Memory B cell (primary cell): ENCODE results near the gene PPP2R2C.

Experiments
- ATAC-seq: fragments of 150-1000 bp; cut with Tn5 transposase; 2 replicates; pipeline ENCODE4 v1.10.0; 2021; ENCODE audit warnings: low read depth, mild to moderate bottlenecking, moderate library complexity
- DNase-seq, 2 donors: peaks; one replicate each; pipeline ENCODE4 v3.0.0; 2022; ENCODE audit warnings: low spot score in 2 of 2
- H3K27ac Mint-ChIP-seq: one replicate; pipeline ENCODE4 v1.8.0; 2022; ENCODE audit warnings: mild to moderate bottlenecking, moderate library complexity, mixed read lengths
- H3K27me3 Mint-ChIP-seq: one replicate; pipeline ENCODE4 v1.8.0; 2022; ENCODE audit warnings: mixed read lengths
- H3K36me3 Mint-ChIP-seq: one replicate; pipeline ENCODE4 v1.8.0; 2022; ENCODE audit warnings: mild to moderate bottlenecking, mixed read lengths
- H3K4me1 Mint-ChIP-seq: one replicate; pipeline ENCODE4 v1.8.0; 2022; ENCODE audit warnings: mixed read lengths
- H3K4me3 Mint-ChIP-seq: one replicate; pipeline ENCODE4 v1.8.0; 2022; ENCODE audit warnings: mild to moderate bottlenecking, moderate library complexity, mixed read lengths
- H3K9me3 Mint-ChIP-seq: one replicate; pipeline ENCODE4 v1.8.0; 2022; ENCODE audit warnings: mixed read lengths

Gene PPP2R2C

GRCh38 chr4:6443035-6444023 is 29.1 kb downstream of the PPP2R2C start:
- Mint-ChIP-seq H3K27ac (no peak overlapping the region), H3K4me1 (no peaks in the 10 kb centered on the region), H3K9me3 (peaks cover 1% of the 10 kb centered on the region), H3K36me3 (no peaks in the 10 kb centered on the region), H3K27me3 (peaks cover 7% of the 10 kb centered on the region), H3K4me3 (no peak overlapping the region)
- no peak for DNase-seq
- ATAC-seq: no peak

DNA sequence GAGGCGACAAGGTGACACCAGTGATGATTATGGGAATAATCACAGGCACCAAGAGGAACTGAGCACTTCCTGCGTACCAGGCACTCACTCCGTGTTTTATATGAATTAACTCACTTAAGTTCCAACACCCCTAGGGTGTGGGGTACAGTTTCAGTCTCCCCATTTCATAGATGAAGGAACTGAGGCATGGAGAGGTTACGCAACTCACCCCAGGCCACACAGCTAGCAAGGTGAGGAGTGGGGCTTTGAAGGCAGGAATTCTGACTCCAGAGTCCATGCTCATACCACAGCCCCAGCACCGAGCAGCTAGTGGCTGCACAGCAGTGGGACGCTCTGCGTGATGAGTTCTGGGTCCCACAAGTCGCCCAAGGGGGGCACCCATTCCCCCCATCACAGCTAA is 29.9 kb downstream of the PPP2R2C start:
- Mint-ChIP-seq H3K27ac (no peak overlapping the region), H3K4me1 (no peaks in the 10 kb centered on the region), H3K9me3 (peaks cover 1% of the 10 kb centered on the region), H3K36me3 (no peaks in the 10 kb centered on the region), H3K27me3 (peaks cover 7% of the 10 kb centered on the region), H3K4me3 (no peak overlapping the region)
- DNase-seq (no peak), ATAC-seq (no peak)

GRCh38 chr4:6441758-6442157 is 30.7 kb downstream of the PPP2R2C start:
- peaks cover 7% of the 10 kb centered on the region for H3K27me3 Mint-ChIP-seq
- H3K4me3 Mint-ChIP-seq: no peak overlapping the region
- H3K27ac Mint-ChIP-seq: no peak overlapping the region
- ATAC-seq: no peak
- H3K9me3 Mint-ChIP-seq: peaks cover 1% of the 10 kb centered on the region
- H3K36me3 Mint-ChIP-seq: no peaks in the 10 kb centered on the region
- no peak for DNase-seq
- H3K4me1 Mint-ChIP-seq: no peaks in the 10 kb centered on the region

- no peak for DNase-seq
- peaks cover 1% of the 10 kb centered on the region for H3K9me3 Mint-ChIP-seq
- no peak overlapping the region for H3K27ac Mint-ChIP-seq
- no peaks in the 10 kb centered on the region for H3K4me1 Mint-ChIP-seq
- no peak for ATAC-seq
- no peak overlapping the region for H3K4me3 Mint-ChIP-seq
- H3K36me3 Mint-ChIP-seq: no peaks in the 10 kb centered on the region
- peaks cover 7% of the 10 kb centered on the region for H3K27me3 Mint-ChIP-seq
Measured at GRCh38 chr4:6441202-6441582, 31.2 kb downstream of the PPP2R2C start.

DNA sequence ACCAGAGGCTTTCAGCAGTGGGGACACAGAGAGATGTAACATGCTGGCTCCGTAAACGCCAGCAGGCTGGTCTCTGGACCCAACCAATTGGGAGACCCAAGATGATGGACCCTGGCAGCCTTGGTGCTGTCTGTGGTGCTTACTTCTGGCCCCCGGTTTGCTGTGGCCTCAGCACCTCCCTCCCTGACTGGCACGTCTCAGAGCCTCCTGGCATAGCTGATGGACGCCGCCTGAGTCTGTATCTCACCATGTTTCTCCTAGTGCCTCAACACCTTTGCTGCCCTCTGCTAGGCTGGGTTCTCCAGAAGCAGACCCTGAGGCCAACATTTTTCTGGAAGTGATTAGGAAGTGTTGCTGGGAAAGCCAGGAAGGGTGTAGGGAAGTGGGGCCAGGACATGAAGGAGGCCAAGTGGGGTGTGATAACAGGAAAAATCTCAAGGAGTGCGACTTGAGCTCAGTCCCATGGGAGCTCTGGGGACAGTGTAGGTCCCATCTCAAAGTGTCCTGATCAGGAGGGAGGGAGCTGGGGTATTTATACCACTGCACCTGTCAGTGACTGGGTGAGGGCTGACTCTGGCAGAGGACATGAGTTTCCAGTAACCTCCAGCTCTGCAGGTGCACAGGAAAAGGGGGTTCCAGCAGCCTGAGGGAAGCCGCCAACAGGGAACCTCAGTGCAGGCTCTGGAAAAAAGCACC is 31.8 kb downstream of the PPP2R2C start:
- Mint-ChIP-seq H3K9me3 (peaks cover 1% of the 10 kb centered on the region), H3K4me3 (no peak overlapping the region), H3K36me3 (no peaks in the 10 kb centered on the region), H3K4me1 (no peaks in the 10 kb centered on the region), H3K27me3 (peaks cover 7% of the 10 kb centered on the region), H3K27ac (no peak overlapping the region)
- no peak for ATAC-seq
- no peak for DNase-seq

DNA sequence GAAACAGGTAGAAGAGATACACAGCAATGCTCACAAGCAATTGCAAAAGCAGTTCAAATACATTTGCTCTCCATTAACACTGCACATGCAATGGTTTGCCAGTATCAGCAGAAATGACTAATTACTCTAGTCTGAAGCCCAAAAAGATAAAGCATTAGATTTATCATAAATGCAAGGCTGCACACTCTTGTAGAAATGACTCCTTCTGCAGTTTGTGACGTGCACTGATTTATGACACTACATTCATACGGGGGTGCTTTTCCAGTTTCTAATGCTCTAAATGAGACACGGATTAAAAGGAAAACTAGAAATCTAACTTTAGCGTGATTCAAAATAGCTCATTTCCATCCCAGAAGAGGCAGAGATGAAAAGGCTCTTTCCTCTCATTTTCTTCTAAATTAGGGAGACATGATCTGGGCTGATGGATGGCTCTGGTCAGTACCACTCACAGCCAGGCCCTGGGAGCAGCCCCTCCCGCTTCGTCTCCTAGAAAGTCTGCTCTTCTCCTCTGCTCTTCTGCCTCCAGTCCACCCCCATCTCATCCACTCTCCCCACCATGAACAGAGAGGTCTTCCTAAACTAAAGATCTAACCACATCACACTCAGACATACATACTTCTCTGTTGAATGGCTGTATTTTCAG is 33.2 kb downstream of the PPP2R2C start:
- no peak overlapping the region for H3K4me3 Mint-ChIP-seq
- DNase-seq: no peak
- no peaks in the 10 kb centered on the region for H3K4me1 Mint-ChIP-seq
- H3K9me3 Mint-ChIP-seq: peaks cover 8% of the 10 kb centered on the region
- H3K36me3 Mint-ChIP-seq: peaks cover 2% of the 10 kb centered on the region
- no peak overlapping the region for H3K27ac Mint-ChIP-seq
- peaks cover 7% of the 10 kb centered on the region for H3K27me3 Mint-ChIP-seq
- no peak for ATAC-seq

DNA sequence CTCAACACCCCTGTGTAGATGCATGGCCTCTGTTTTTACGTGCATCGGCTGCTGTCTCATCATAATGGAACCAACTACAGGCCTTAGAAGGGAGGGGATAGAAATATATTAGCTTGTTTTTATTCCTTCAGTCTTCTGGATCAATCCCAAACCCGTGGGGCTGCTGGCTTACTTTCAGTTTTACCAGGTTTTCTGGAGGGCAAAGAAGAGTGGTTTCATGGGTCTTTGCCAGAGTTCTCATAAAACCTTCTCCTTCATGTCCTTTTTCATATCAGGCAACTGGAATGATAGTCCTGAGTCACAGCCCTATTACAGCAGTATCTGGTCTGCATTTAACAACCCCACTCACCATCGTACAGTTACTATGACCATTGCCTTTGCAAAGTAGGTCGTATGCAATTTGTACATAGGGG is 34.6 kb downstream of the PPP2R2C start:
- Mint-ChIP-seq H3K4me3 (no peak overlapping the region), H3K9me3 (peaks cover 13% of the 10 kb centered on the region), H3K36me3 (peaks cover 2% of the 10 kb centered on the region), H3K27ac (no peak overlapping the region), H3K4me1 (no peaks in the 10 kb centered on the region), H3K27me3 (peaks cover 7% of the 10 kb centered on the region)
- ATAC-seq (no peak), DNase-seq (no peak)

DNA sequence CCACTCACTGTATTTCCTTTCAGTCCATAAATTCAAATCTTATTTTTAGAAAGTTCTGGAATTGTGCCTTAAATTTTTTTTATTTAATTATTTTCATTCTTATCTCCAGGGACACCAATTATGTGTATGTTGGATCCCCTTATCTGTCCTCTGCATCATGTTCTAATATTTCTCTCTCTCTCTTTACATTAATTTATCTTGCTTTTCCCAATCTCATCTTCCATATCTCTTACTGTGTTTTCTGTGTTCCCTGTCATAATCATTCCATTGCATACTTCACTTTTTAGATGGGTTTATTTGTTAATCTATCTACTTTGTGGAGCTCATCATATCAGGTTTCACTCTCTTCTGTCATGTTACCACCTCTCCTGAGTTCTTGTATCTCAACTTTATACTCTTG is 37.4 kb downstream of the PPP2R2C start:
- Mint-ChIP-seq H3K9me3 (peaks cover 15% of the 10 kb centered on the region), H3K27me3 (peaks cover 3% of the 10 kb centered on the region), H3K27ac (no peak overlapping the region), H3K4me3 (no peak overlapping the region), H3K36me3 (peaks cover 2% of the 10 kb centered on the region), H3K4me1 (no peaks in the 10 kb centered on the region)
- no peak for DNase-seq
- ATAC-seq: no peak

DNA sequence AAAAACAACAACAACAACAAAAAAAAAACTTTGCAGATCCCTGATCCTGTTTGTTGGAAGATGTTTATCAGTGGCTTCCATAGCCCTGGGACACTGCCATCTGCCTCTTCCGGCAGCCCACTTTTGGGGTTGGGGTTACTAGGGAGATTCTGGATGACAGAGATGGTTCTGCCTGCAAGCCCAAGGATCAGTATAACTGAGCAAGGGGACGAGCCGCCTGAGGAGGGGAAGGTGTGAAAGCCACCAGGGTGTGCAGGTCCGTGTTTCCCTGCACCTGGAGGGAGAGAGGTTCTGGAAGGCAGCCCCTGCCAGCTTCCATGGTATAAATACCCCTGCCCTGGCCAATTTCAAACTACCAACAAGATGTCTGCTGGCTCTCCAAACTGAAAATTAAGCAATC is 41.5 kb downstream of the PPP2R2C start:
- Mint-ChIP-seq H3K4me1 (no peaks in the 10 kb centered on the region), H3K36me3 (peaks cover 2% of the 10 kb centered on the region), H3K27me3 (peaks cover 2% of the 10 kb centered on the region), H3K4me3 (no peak overlapping the region), H3K9me3 (peaks cover 15% of the 10 kb centered on the region), H3K27ac (no peak overlapping the region)
- ATAC-seq (no peak), DNase-seq (no peak)

GRCh38 chr4:6427439-6428090 is 44.8 kb downstream of the PPP2R2C start:
- no peak for ATAC-seq
- Mint-ChIP-seq H3K4me3 (no peak overlapping the region), H3K36me3 (no peaks in the 10 kb centered on the region), H3K27me3 (peaks cover 5% of the 10 kb centered on the region), H3K9me3 (peaks cover 2% of the 10 kb centered on the region), H3K27ac (no peak overlapping the region), H3K4me1 (peaks cover 5% of the 10 kb centered on the region)
- no peak for DNase-seq

DNA sequence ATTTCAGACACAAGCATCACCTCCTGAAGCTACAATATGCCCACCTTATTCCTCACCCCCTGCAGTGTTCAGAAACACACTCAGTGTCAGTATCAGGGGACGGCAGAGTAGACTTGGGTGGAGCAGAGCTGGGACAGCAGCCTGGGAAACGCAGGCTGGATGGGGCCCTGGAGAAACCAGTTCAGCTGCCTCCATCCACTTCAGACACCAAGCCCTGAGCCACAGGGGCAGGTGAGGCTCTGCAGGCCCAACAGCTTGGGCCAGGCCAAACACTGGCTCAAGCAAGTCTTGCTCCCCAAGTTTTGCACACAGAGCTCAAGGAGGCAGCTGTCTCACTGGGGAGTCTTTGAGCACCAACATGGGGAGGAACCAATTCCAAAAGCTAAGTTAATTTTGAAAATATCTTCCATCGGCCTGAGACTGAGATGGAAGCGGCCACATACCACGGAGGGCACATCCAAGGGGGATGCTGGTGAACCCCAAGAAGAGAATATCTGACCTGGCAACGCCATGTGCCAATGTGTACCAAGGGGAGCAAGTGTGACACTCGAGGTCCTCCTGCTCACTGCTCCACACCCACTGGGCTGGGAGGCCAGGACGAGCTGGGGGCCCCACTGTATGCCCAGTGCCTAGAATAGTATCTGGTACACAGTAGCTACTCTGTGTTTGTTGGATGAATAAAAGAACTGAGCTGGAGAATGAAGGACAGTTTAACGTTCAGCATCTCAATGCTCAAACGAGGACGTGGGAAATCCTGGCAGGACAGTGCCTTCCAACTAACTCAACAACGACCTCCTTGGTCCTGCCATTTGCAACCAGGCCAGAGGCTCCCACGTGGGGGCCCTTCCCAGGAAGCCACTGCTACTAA is 45.6 kb downstream of the PPP2R2C start:
- ATAC-seq (no peak), DNase-seq (no peak)
- Mint-ChIP-seq H3K4me1 (peaks cover 5% of the 10 kb centered on the region), H3K4me3 (no peak overlapping the region), H3K27me3 (peaks cover 5% of the 10 kb centered on the region), H3K9me3 (no peaks in the 10 kb centered on the region), H3K27ac (no peak overlapping the region), H3K36me3 (no peaks in the 10 kb centered on the region)

DNA sequence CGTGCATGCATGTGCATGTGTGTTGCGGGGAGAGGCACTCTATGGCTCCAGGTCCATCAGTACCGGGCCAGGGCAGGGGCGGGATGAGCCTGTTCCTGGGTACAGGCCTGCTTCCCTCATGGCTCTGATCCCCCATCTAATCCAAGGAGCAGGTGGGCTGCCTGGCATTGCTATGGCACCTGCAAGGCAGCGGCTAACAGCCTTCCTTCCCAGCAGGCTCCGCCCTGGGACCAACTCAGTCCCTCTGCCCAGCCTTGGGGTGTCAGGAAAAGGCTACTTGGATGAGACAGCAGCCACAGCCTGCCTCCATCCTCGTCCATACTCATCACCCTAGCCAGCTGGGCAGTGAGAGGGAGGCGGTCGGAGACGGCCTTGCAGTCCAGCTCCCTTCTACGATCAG is 46.5 kb downstream of the PPP2R2C start:
- no peak overlapping the region for H3K27ac Mint-ChIP-seq
- peaks cover 5% of the 10 kb centered on the region for H3K4me1 Mint-ChIP-seq
- no peak overlapping the region for H3K4me3 Mint-ChIP-seq
- peaks cover 5% of the 10 kb centered on the region for H3K27me3 Mint-ChIP-seq
- H3K36me3 Mint-ChIP-seq: no peaks in the 10 kb centered on the region
- DNase-seq (no peak), ATAC-seq (no peak)
- peaks cover 2% of the 10 kb centered on the region for H3K9me3 Mint-ChIP-seq

DNA sequence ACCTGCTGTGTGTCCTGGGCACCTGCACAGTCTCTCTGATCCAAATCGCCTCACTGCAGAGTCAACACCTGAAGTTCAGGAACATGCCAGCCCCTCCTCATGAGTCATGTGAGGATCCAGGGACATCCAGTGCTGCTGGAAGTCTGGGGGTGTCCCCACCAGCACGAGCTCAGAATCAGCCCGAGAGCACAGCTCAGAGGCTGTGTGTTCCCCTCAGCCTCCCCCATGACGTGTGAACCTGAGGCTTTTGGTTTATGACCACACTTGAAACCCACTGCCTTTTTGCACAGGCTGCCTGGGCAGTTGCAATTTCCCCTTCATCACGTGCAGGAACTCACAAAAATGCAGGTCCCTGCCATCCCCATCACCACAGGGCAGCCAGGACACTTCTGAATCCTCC is 47.1 kb downstream of the PPP2R2C start:
- no peak overlapping the region for H3K4me3 Mint-ChIP-seq
- peaks cover 7% of the 10 kb centered on the region for H3K4me1 Mint-ChIP-seq
- no peak for DNase-seq
- peaks cover 3% of the 10 kb centered on the region for H3K9me3 Mint-ChIP-seq
- peaks cover 7% of the 10 kb centered on the region for H3K27me3 Mint-ChIP-seq
- no peak for ATAC-seq
- H3K36me3 Mint-ChIP-seq: no peaks in the 10 kb centered on the region
- H3K27ac Mint-ChIP-seq: no peak overlapping the region
